Measurements from ENCODE around the gene CD68.

DNA sequence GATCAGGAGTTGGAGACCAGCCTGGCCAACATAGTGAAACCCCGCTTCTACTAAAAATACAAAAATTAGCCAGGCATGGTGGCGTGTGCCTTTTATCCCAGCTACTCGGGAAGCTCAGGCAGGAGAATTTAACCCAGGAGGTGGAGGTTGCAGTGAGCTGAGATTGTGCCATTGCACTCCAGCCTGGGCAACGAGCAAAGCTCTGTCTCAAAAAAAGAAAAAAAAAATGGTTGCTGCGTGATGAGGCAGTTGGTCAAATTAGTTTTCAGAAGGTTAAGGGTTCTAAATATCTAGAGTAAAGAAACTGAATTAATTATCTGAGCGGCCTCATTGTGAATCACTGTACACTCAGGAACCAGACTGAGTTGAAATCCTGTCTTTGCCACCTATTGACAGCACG, 3.5 kb upstream of the CD68 start:
- TF ChIP-seq, protein P1, sequence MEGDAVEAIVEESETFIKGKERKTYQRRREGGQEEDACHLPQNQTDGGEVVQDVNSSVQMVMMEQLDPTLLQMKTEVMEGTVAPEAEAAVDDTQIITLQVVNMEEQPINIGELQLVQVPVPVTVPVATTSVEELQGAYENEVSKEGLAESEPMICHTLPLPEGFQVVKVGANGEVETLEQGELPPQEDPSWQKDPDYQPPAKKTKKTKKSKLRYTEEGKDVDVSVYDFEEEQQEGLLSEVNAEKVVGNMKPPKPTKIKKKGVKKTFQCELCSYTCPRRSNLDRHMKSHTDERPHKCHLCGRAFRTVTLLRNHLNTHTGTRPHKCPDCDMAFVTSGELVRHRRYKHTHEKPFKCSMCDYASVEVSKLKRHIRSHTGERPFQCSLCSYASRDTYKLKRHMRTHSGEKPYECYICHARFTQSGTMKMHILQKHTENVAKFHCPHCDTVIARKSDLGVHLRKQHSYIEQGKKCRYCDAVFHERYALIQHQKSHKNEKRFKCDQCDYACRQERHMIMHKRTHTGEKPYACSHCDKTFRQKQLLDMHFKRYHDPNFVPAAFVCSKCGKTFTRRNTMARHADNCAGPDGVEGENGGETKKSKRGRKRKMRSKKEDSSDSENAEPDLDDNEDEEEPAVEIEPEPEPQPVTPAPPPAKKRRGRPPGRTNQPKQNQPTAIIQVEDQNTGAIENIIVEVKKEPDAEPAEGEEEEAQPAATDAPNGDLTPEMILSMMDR (IDR thresholded peaks at IDR 0.05), result no peak
- no peak for TF ChIP-seq POLR2A (IDR thresholded peaks at IDR 0.05)
- TF ChIP-seq POLR2AphosphoS5 (IDR thresholded peaks at IDR 0.05), result no peak
